Dermis blood vessel endothelial cell (primary cell): Measurements from ENCODE around the gene CBX5. TPM values are rescaled to one million over a fixed set of nuclear protein-coding genes. Genes with fewer than 3 reads are reported as not detected.
"Not testable (repeated sequence)": the region's sequence is repeated elsewhere in the genome, so short reads cannot be mapped to it uniquely, and the experiment has no call there.

Experiments used
- DNase-seq: peaks from one replicate; pipeline ENCODE4 v3.0.0; 2010
- total RNA-seq: library from RNA; depleted of rRNA; stranded (reverse); fragments of >200 nt; gene quantifications from 2 replicates; pipeline ENCODE4 v1.2.3, GENCODE V29; 2014

Gene CBX5
- total RNA-seq, 1 donor from 2014 or later, result 27.6 TPM

GRCh38 chr12:54294152-54294952 lies 14.4 kb upstream of the CBX5 start:
- DNase-seq, result peak; percentile 67

- DNase-seq, result no peak
These were observed 13.0 kb upstream of the CBX5 start for GRCh38 chr12:54292931-54293241.

GRCh38 chr12:54292083-54292930 lies 12.4 kb upstream of the CBX5 start:
- DNase-seq, result no peak

DNA sequence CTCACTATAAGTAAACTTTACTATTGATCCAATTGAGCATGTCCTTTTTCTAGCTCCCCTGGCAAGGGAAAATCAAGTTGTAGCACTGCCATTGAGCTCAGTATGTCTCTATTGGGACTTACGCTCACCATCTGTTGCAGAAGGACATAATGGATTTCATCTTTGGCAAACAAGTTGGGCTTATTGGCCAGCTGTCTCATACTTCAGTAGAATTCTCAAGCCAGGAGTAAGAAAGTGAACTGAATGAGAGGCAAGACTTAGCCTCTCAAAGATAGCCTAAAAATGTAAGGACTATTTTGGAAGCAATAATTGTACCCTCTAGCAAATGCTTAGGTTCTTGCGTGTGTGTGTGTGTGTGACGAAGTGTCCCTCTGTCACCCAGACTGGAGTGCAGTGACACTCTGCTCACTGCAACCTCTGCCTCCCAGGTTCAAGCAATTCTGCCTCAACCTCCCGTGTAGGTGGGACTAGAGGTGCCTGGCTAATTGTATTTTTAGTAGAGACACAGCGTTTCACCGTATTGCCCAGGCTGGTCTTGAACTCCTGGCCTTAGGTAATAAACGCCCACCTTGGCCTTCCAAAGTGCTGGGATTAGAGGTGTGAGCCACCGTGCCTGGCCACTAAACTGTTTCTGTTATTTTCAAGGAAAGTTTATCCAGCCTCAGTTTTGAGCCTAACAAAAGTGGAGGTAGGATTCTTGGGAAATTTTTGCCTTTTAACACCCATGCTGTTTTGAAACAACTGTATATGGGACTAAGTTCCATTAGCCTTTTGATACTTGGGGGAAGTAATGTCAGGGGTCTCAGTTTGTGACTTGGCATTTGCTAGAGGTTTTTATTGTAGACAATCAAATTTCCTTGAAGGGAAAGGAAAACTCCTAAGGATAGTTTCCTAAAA lies 7.6 kb upstream of the CBX5 start:
- DNase-seq, result no peak

DNA sequence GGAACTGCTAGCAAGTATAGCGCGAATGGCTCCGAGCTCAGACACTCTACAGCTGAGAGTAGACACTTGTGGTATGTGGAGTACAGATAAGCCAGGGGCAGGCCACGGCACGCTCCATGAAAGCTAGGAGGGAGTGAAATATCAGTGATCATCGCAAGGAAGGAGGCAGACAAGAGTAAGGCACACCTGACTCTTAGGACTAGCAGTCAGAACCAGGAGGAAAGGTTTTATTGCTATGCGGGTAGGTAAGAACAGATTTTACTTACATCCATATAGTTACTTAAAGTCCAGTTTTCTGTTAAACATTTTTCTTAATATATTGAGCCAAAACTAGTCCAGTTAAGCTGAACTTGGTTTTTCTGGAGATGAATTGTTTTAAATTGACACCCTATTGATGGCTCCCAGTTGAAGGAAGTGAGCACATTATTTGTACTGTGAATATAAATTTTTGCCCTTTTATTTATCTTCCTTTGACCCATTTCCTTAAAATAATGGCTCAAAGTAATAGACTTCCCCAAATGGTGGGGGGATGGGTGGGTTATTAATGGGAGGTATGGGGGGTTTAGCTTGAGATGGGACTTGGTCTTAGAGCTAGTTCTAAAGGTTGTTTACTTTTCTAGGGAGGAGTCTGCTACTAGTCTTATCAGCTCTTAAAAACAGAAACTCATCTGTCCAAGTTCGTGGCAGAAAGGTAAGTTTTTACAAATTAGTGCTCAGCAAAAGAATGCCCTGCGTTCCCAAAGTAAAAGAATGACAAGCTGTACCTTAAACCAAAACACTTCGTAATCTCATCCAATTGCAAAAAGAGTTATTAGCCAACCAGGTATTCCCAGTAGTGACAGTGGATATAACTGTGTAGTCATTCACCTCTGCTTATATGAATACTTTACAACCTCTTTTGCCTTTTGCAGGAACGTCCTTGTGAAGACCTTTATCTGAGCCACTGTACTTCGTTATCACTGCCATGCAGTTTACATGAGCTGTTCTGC lies 6.4 kb upstream of the CBX5 start:
- no peak for DNase-seq

GRCh38 chr12:54285150-54286041 lies 5.5 kb upstream of the CBX5 start:
- DNase-seq, result no peak

GRCh38 chr12:54284070-54284780 lies 4.3 kb upstream of the CBX5 start:
- DNase-seq, result not testable (repeated sequence)

- DNase-seq, result no peak
These were observed 3.1 kb upstream of the CBX5 start for GRCh38 chr12:54282949-54283593.

- not testable (repeated sequence) for DNase-seq
These were observed 1.8 kb upstream of the CBX5 start for GRCh38 chr12:54281694-54282093.

DNA sequence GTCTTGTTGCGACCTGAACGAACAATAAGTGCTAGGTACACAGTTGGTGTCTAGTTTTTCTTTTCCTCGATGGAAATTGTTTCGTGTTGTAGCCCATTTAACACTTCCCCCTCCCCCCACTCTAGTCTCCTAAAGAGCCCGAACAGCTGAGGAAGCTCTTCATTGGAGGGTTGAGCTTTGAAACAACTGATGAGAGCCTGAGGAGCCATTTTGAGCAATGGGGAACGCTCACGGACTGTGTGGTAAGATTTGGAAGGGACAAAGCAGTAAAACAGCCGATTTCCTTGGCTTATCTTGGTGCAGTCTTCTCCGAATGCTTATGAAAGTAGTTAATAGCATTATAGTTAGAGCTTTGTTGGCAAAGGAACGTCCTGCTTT lies 1.3 kb upstream of the CBX5 start:
- not testable (repeated sequence) for DNase-seq

GRCh38 chr12:54280468-54281260 lies 742 bp upstream of the CBX5 start, which contains the start of gene HNRNPA1:
Gene HNRNPA1, plus strand, starts transcription at chr12:54280726. Its CDS starts 82 bp downstream, at chr12:54280808.
- peak; percentile 100 for DNase-seq

- no peak for DNase-seq
These were observed 693 bp downstream of the CBX5 start for GRCh38 chr12:54279227-54279631.

- no peak for DNase-seq
These were observed 2.1 kb downstream of the CBX5 start for GRCh38 chr12:54277823-54278276.

GRCh38 chr12:54276368-54276767 lies 3.6 kb downstream of the CBX5 start:
- DNase-seq, result peak; percentile 48

DNA sequence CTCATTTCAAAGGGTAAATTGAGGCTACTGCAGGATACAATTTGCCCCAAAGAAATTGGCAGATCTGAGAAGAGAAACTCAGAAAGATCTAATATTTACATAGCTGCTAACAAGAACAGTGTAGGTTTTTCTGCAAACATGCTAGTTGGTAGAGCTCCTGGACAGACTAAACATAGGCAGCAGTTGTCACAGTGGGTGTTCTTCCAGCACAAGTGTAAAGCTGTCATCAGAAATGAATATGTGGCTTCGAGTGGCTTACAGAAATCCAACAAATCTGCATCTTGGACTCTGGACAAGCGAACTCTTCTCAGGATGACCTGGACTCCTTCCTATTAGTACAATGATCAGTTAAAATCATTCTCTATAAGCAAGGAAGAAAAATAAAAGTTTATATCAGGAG lies 5.9 kb downstream of the CBX5 start:
- DNase-seq, result no peak

DNA sequence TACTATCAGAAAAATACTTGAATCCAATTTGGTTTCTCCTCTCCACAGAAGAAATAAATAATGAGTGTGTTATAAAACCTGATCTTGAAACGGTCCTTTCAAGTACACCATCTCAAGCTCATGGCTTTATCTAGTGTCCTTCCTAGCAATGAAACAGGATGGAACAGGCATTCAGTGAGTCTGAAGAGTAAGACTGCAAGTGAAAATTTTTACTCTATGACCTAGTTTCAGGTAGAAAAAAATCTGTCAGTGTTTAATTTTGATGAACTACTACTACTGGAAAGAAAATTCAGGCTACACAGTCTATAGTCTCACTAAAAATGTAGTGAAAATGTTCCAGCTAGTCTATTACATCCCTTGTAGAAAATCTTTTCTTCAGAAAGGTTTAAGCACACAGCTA lies 7.7 kb downstream of the CBX5 start:
- no peak for DNase-seq

DNA sequence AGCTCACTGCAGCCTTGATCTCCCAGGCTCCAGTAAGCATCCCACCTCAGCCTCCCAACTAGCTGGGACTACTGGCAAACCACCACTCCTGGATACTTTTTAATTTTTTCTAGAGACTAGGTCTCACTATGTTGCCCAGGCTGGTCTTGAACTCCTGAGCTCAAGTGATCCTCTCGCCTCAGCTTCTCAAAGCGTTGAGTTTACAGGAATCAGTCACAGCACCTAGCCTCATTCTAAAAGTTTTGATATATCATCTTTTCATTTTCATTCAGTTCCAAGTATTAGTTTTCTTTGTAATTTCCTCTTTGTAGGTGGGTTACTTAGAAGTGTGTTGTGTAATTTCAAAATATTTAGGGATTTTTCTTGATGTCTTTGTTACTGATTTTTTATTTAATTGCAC lies 9.6 kb downstream of the CBX5 start:
- no peak for DNase-seq

GRCh38 chr12:54266852-54267251 lies 13.1 kb downstream of the CBX5 start:
- DNase-seq, result no peak
